Measurements from ENCODE around the gene TKTL2. TPM values are rescaled to one million over a fixed set of nuclear protein-coding genes. Genes with fewer than 3 reads are reported as not detected.

The TKTL2 gene
- total RNA-seq, 1 donor from 2014 or later, result 0.18 TPM

GRCh38 chr4:163473130-163473529 is 424 bp downstream of the TKTL2 start:
- no peak for TF ChIP-seq CTCF (IDR thresholded peaks at IDR 0.05)
- ATAC-seq (no peak), DNase-seq (no peak)
- no peaks in the 10 kb centered on the region for H3K9me3 ChIP-seq
- intact Hi-C loops (cut with DNase I), result no loop called here
- H3K4me3 ChIP-seq, result no peak overlapping the region
- H3K27ac ChIP-seq, result no peak overlapping the region
- H3K27me3 ChIP-seq (ENCODE audit: low read depth), result no peaks in the 10 kb centered on the region
- H3K4me1 ChIP-seq, result no peaks in the 10 kb centered on the region
- no peaks in the 10 kb centered on the region for H3K36me3 ChIP-seq

GRCh38 chr4:163470391-163470790 is 3.2 kb downstream of the TKTL2 start:
- no peak overlapping the region for H3K4me3 ChIP-seq
- ATAC-seq, result no peak
- H3K9me3 ChIP-seq, result no peaks in the 10 kb centered on the region
- H3K4me1 ChIP-seq, result no peaks in the 10 kb centered on the region
- intact Hi-C loops (cut with DNase I), result no loop called here
- H3K36me3 ChIP-seq, result no peaks in the 10 kb centered on the region
- H3K27me3 ChIP-seq (ENCODE audit: low read depth), result no peaks in the 10 kb centered on the region
- no peak for TF ChIP-seq CTCF (IDR thresholded peaks at IDR 0.05)
- no peak overlapping the region for H3K27ac ChIP-seq
- DNase-seq, result no peak

- Histone ChIP-seq H3K27me3 (ENCODE audit: low read depth) (no peaks in the 10 kb centered on the region), H3K4me1 (no peaks in the 10 kb centered on the region), H3K36me3 (no peaks in the 10 kb centered on the region), H3K27ac (no peak overlapping the region), H3K4me3 (no peak overlapping the region), H3K9me3 (no peaks in the 10 kb centered on the region)
- intact Hi-C loops (cut with DNase I), result no loop called here
- no peak for TF ChIP-seq CTCF (IDR thresholded peaks at IDR 0.05)
- DNase-seq (no peak), ATAC-seq (no peak)
These were observed 6.3 kb downstream of the TKTL2 start for GRCh38 chr4:163467082-163467770.

GRCh38 chr4:163462556-163462955 is 11.0 kb downstream of the TKTL2 start:
- Histone ChIP-seq H3K4me1 (no peaks in the 10 kb centered on the region), H3K4me3 (no peak overlapping the region), H3K27ac (no peak overlapping the region), H3K36me3 (no peaks in the 10 kb centered on the region), H3K9me3 (no peaks in the 10 kb centered on the region), H3K27me3 (ENCODE audit: low read depth) (no peaks in the 10 kb centered on the region)
- no peak for TF ChIP-seq CTCF (IDR thresholded peaks at IDR 0.05)
- intact Hi-C loops (cut with DNase I), result no loop called here
- ATAC-seq (no peak), DNase-seq (no peak)

- no peak for TF ChIP-seq CTCF (IDR thresholded peaks at IDR 0.05)
- no peak for ATAC-seq
These were observed 24.9 kb downstream of the TKTL2 start for GRCh38 chr4:163448540-163449203.

More at GRCh38 chr4:163448540-163449203, 24.9 kb downstream of the TKTL2 start:
- H3K27ac ChIP-seq, result no peak overlapping the region
- intact Hi-C loops (cut with DNase I), result no loop called here
- H3K27me3 ChIP-seq (ENCODE audit: low read depth), result no peaks in the 10 kb centered on the region
- H3K9me3 ChIP-seq, result no peaks in the 10 kb centered on the region
- no peaks in the 10 kb centered on the region for H3K36me3 ChIP-seq
- no peak overlapping the region for H3K4me3 ChIP-seq
- DNase-seq, result no peak
- H3K4me1 ChIP-seq, result no peaks in the 10 kb centered on the region

Measured in lower lobe of right lung (tissue), 2 donors.